GM19025 (cell line): ENCODE results near the gene IL3RA.

Experiments
- ATAC-seq: cut with Tn5 transposase; IDR thresholded peaks from one replicate; pipeline ENCODE4 v1.9.1; 2021; ENCODE audit warnings: mild to moderate bottlenecking, low read depth, moderate library complexity; ENCODE audit not compliant: unreplicated experiment

The IL3RA gene

DNA sequence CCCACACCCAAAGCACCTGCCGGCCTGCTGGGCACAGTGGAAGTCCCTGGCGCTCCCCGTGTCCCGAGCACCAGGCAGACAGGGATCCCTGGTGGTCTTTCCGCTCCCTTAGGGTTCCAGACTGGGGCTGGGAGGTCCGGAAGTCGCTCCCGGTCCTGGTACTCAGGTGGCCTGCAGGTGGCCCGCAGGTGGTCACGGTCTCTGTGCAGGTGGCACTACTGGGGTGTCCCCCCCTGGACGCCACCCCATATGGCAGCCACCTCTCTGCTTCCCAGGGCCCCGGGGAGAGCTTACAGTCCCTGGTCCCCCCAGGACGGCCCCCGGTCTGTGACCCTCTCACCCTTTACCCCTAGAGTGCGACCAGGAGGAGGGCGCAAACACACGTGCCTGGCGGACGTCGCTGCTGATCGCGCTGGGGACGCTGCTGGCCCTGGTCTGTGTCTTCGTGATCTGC, 41.7 kb downstream of the IL3RA start:
- no peak for ATAC-seq

DNA sequence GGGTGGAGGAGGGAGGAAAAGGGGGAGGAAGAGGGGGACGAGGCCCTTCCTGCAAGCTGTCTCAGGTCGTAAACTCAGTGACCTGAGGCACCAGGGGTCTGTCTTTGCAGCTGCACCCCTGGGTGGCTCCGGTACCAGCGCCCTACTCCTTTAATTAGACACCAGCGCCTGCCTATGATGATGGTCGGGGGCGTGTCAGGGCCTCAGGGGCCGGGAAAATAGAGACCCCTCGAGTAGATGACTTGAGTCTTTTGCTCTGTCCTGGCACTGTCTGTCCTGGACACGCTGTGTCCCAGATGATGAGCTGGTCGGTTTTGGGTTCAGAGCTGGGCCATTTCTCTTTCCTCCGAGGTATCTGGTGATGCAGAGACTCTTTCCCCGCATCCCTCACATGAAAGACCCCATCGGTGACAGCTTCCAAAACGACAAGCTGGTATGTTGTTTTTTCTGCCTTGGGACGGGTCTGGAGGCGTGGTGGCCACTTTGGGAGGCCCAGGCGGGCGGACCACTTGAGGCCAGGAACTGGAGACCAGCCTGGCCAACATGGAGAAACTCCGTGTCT, 44.2 kb downstream of the IL3RA start:
- ATAC-seq, result no peak

DNA sequence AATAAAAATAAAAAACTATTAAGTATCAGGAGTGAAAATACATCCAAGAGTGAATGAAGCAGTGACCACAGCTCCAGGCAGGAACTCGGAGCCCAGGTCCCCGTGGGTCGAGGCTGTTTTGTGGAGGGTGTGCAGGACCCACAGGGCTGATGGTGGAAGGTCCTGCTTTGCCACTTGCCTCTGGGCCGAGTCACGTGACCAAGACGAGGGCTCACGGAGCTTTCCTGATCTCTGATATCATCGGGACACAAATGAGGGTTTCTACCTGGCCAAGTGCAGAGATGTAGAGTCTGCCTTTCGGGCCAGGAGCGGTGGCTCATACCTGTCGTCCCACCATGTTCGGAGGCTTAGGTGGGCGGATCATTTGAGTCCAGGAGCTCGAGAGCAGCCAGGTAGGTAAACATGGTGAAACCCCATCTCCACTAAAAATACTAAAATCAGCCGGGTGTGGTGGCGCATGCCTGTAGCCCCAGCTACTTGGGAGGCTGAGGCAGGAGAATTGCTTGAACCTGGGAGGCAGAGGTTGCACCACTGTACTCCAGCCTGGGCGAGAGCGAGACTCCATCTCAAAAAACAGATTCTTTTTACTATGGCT, 48.2 kb downstream of the IL3RA start:
- ATAC-seq, result no peak

DNA sequence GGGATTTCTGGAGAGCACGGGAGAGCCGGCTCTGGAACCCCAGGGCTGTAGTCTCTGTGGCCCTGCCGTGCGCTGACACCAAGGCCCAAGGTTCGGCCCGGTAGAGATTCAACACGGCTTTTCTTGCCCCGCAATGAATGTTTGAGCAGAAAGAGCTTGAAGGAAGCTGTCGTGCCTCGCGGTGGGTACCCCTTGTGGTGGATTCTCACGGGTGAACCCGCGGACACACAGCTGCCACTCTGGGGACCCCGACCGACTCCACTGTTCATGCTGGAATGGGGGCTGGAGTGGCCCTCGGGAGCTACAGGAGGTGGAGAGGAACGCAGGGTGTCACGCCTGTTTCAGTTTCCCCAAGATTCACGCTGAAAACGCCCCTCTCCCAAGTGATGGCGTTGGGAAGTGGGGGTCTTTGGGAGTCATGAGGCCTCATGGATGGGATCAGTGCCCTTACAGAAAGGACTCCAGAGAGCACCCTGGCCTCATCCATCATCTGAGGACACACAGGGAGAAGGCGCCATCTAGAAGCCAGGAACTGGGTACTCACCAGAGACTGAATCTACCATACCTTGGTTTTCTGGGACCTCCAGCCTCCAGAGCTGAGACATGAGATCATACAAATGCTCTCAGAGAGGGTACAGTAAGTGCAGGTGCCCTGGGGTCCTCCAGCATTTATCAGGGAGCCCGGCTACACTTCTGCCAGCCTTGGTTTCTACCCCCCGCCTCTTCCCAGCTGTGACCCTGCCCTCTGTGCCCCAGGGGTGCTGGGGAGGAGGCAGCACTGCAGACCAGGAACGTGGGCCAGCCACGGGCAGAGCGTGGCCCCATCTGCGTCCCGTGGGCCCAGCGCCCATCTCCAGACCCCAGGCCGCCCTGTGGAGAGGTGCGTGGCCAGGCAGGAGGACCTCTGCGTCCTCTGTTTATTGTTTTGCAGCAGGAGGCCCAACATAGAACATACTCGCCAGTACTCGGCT, 49.0 kb downstream of the IL3RA start:
- no peak for ATAC-seq

DNA sequence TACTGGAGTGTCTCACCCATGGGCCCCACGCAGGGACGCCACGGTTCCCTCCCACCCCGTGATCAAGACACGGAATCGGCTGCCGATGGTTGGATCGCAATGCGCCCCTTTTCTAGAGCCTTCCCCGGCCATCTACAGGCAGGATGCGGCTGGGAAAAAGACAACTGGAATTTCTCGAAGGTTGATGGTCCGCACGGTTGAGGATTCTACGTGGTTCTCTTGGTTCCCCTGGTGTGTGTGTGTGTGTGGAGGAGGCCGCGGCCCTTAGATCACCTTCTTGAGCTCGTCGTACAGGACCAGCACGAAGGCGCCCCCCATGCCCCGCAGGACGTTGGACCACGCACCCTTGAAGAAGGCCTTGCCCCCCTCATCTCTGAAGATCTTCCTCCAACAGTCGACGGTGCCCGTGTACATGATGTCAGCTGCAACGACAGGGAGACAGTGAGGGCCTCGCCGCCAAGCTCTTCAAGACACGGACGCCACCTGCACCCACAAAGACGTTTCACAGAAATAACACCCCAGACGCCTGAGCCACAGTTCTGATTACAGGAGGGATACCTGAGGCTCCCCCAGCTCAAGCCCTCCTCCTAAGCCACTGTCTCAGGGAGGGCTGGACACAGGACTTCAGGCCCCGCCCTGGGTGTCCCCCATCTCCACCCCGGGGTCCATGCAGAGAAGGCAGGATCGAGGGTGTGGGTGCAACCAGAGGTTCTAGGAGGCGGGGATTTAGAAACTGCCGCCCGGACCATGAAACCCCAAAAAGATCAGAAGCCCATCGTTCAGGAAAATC, 49.9 kb downstream of the IL3RA start:
- ATAC-seq, result no peak

DNA sequence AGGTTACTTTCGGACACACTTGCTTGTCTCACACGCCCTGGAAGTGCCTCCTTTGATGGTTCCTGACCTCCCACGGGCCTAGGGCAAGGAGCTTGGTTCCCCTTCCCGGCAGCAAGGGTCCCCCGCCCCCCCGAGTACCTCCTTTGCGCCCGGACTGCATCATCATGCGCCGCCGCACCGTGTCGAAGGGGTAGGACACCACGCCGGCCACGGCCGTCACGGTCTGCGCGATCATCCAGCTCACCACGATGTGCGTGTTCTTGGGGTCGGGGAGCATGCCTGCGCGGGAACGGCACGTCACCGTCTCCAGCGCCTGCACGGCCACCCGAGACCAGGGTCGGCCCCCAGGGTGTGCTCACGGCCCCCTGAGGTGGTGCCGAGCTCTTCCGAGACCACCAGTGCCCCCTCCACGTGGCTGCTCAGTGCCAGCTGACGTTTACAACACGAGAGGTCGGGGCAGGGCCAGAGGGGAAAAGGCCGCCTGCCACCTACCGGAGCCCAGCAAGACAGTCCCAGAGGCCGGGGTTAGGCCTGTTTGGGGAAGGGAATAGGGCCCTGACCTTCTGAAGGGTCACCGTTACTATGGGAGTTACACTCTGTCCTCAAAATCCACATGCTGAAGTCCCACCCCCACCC, 50.7 kb downstream of the IL3RA start:
- no peak for ATAC-seq

DNA sequence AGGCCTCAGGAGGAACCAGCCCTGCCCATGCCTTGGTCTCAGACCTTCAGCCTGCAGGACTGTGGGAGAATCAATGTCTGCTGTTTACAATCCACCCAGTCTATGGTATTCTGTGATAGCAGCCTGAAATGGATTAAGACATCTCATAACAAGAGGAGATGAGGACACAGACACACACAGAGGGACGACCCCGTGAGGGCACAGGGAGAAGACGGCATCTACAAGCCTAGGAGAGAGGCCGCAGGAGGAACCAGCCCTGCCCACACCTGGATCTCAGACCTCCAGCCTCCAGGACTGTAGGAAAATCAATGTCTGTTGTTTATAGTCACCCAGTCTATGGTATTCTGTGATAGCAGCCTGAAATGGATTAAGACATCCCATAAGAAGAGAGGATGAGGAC, 52.1 kb downstream of the IL3RA start:
- no peak for ATAC-seq

DNA sequence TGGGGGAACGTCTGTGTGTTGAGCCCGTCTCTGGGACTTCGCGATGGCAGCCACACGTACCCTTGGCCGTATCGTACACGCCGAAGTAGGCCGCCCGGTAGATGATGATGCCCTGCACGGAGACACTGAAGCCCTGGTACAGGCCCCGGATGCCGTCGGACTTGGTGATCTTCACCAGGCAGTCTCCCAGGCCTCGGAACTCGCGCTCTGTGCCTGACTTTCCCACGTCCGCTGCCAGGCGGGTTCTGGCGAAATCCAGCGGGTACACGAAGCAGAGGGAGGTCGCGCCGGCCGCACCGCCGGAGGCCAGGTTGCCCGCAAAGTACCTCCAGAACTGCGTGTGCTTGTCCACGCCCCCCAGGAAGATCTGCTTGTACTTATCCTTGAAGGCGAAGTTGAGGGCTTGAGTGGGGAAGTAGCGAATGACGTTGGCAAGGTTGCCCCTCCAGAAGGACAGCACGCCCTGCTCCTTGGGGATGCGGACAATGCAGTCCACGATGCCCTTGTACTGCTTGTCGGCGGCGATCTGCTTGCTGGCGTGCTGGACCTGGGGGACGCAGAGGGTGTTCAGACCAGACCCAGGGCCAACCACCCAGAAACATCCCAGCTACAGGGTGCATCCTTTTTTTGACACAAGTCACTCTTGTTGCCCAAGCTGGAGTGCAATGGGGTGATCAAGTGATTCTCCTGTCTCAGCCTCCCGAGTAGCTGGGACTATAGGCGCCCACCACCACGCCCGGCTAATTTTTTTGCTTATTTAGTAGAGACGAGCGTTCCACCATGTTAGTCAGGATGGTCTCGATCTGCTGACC, 52.8 kb downstream of the IL3RA start:
- ATAC-seq, result no peak

DNA sequence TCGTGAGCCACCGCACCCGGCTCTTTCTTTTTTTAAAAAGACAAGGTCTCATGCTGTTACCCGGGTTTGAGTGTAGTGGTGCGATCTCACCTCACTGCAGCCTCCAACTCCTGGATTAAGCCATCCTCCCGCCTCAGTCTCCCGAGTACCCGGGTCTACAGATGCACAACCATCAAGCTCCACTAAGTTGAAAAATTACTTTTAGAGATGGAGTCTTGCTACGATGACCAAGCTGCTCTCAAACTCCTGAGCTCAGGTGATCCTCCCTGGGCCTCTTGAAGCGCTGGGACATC, 53.4 kb downstream of the IL3RA start:
- ATAC-seq, result no peak

DNA sequence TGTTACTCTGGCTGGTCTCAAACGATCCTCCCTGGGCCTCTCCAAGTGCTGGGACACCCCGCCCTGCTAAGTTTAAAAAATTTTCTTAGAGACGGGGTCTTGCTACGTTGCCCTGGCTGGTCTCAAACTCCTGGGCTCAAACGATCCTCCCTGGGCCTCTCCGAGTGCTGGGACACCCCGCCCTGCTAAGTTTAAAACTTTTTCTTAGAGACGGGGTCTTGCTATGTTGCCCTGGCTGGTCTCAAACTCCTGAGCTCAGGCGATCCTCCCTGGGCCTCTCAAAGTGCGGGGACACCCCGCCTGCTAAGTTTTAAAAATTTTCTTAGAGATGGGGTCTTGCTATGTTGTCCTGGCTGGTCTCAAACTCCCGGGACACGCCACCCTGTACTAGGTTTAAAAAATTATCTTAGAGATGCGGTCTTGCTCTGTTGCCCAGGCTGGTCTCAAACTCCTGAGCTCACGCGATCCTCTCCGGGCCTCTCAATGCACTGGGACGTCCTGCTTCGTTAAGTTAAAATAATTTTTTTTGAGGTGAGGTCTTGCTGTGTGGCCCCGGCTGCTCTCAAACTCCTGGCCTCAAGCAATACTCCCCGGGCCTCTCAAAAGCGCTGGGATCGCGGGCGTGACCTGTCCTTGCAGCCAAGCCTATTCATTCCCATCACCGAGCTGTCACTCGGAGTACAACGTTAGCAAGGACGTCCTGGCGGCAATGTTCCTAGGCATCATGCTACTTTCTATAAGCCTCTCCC, 54.2 kb downstream of the IL3RA start:
- no peak for ATAC-seq

DNA sequence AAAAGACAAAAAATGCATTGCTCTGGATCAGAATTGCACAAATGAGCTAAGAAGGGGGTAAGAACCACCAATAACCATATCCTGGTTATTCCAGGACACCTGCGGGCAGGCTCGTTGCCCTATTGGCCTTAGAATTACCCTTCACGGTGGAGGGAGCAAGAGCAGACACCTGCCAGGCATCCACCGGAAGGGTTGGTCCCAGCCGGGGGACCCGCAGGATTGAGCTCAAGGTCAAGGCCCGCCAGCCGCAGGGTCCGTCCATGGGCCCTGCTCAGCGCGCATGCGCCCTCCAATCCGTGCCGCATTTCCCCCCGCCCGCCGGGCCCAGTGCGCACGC, 54.8 kb downstream of the IL3RA start:
- ATAC-seq, result no peak

DNA sequence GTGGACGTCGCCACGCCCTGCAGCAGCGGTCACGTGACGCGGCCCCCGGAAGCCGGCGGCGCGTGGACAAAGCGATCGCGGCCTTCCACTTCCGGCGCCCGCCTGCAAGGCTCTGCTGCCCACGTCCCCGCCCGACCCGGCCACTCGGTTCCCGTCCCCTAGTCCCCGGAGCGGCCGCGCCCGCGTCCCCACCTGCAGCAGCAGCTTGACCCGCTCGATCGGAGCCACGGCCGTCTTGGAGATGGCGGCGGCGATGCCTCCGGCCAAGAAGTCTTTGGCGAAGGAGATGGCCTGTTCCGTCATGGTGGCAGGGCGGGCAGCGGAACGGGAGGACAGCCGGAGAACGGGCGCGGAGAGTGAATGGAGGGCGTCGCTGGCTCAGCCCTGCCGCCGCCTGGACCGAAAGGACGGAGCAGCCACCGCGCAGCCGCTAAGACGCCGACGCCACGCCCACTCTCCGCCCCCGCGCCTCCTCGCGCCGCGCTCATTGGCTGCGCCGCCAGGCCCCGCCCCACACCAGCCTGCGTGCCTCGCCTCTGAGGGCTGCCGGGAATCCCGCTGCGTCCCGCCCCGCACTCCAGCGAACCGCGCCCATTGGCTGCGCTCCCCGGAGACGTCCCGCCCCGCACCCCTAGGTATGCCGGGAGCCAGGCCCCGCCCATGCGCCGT, 55.3 kb downstream of the IL3RA start, which contains the start of gene SLC25A6:
TSS of gene SLC25A6 (minus strand) at position 407 of the 669 bp plus-strand sequence. CDS start at position 303, 104 bp downstream.
- ATAC-seq, result peak; percentile 92

DNA sequence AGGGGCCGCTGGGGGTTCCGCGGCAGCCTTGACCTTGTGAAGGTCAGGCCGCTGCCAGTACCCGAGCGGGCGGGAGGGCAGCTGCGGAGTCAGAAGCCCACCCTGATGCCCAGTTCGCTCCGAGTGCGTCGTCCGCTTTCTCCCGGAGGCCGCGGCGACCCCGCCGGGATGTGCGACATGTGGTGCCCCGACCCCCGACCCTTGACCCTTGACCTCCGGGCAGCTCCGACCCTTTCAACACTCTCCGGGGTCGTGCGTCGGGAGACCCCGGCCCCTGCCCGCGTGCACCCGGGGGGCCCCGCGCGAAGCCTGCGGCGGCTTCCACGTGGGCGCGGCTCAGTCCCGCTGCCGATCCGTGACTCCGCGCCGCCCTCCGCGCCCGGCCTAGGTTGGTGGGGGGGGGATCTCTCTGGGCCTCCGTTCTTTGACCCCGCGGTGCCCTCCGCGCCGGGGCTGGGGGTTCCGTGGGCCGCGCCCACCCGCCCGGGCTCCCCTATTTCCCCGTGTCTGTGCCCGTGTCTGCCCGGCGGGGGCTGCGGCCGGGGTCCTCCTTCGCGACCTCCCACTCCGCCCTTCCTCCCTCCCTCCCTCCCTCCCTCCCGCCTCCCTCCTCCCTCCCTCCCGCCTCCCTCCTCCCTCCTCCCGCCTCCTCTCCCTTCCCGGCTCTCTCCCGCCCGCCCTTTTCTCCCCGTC, 55.9 kb downstream of the IL3RA start:
- ATAC-seq, result peak; percentile 14

DNA sequence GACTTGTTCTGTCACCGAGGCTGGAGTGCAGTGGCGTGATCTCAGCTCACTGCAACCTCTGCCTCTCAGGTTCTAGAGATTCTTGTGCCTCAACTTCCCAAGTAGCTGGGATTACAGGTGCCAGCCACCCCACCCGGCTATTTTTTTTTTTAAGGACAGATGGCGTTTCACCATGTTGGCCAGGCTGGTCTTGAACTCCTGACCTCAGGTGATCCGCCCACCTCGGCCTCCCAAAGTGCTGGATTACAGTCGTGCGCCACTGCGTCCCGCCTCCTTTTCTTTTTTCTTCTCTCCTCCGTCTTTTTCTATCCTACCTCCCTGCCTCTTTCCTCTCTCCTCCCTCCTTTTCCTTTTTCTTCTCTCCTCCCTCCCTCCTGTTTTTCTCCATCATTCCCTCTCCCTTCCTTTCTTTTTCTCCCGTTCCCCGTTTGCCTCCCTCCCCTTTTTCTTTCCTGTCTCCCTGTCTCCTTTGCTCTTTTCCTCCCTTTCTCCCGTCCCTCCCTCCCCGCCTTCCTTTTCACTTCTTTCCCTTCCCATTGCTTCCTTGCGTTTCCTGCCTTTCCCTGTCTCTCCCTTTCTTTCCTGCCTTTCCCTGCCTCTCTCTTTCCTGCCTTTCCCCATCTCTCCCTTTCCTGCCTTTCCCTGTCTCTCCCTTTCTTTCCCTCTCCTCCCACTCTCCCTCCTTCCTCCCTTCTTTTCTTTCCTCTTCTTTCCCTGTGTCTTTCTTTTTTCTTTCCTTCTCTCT, 57.5 kb downstream of the IL3RA start:
- ATAC-seq, result no peak

DNA sequence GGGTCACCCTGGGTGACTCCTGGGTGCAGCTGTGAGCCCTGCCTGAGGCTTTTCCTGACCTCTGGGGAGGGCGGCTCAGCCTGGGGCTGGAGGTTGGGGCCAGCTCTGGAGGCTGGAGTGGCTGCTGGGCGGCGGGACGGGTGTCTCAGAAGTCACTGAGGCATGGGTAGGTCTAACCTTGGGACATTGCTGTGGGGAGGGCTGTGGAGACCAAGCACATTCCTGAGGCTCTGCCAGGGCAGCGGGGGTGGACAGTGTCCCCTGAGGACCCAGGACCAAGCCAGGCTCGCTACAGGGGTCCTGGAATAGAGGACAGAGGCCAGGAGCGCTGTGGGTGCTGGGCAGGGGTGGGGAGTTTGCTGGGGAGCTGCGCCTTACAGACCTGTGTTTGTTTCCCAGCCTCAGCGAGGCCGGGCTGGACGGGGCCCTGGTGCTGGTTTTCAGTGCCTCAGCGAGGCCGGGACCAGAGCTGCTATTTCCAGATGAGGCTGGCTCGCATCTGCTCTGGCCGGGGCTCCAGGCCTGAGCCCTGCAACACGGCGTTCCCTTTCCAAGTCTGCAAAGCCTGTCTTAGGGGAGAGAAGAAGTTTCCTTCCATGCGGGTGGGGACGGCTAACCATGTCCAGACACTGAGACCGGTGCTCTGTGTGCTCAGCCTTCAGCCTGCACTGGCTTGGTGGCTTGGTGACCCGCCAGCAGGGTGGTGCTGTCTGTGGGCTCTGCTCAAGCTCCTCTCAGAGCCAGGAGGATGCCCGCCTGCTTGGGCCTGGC, 58.3 kb downstream of the IL3RA start:
- no peak for ATAC-seq

DNA sequence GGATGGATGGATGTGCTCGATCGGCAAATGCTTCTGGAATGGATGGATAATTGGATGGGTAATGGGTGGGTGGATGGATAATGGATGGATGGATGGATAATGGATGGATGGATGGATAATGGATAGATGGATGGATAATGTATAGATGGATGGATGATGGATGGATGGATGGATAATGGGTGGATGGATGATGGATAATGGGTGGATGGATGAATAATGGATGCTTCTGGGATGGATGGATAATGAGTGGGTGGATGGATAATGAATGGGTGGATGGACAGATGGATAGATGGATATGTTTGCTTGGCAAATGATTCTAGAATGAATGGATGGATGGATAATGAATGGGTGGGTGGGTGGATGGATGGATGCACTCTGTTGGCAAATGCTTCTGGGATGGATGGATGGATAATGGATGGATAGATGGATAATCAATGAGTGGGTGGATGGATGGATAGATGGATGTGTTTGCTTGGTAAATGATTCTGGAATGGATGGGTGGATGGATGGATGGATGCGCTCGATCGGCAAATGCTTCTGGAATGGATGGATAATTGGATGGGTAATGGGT, 59.1 kb downstream of the IL3RA start:
- no peak for ATAC-seq
